ENCODE results near the gene OR1I1. TPM values are rescaled to one million over a fixed set of nuclear protein-coding genes. Genes with fewer than 3 reads are reported as not detected.
"Not testable (repeated sequence)": the region's sequence is repeated elsewhere in the genome, so short reads cannot be mapped to it uniquely, and the experiment has no call there.

OR1I1 gene, protein sequence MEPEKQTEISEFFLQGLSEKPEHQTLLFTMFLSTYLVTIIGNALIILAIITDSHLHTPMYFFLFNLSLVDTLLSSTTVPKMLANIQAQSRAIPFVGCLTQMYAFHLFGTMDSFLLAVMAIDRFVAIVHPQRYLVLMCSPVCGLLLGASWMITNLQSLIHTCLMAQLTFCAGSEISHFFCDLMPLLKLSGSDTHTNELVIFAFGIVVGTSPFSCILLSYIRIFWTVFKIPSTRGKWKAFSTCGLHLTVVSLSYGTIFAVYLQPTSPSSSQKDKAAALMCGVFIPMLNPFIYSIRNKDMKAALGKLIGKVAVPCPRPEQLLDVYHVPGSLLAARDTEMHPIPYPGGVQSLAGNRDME
- polyA plus RNA-seq (ENCODE audit: insufficient read length in 4 of 4) = under 1 TPM in 3 of 4 donors, not detected in 1; 0.03 to 0.14 (median 0.06) TPM

DNA sequence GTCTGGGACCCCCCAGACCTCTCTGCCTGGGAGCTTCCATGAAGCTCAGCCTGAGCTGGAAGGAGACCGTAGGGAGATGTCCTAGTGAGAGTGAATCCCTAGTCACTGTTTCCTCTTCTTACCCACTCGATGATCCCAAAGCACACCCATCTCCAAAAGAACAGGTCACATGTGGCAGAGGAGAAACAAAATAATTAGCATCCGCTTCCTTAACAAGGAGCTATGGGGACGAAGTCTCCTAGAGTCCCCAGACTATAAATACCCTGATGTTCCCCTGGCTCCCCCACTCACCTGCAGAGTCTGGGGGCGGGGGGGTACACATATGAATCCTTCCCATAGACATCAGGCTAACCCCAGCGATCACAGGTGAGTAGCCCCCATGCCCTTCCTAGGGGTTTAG lies at the start of gene OR1I1:
OR1I1 (plus strand) TSS at position 301 of the 400 bp plus-strand sequence. CDS start 4,855 bp downstream, outside the sequence.
- no peak for DNase-seq (ENCODE audit: low read depth in 4 of 4, low spot score in 3 of 4)

DNA sequence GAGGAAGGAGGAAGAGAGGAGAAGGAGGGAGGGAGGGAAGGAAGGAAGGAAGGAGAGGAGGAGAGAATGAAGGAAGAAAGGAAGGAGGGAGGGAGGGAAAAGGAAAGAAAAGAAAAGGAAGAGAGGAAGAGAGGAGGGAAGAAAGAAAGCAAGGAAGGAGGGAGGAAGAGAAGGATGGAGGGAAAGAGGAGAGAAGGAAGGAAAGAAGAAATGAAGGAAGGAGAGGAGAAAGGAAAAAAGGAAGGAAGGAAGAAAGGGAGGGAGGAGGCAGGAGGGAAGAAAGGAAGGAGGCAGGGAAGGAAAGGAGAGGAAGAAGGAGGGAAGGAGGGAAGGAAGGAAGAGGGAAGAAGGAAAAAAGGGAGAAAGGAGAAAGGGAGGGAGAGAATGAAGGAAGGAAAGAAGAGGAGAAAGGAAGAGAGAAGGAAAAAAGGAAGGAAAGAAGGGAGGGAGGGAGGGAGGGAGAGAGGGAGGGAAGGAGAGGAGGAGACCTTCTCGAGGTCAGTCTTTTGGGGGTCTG lies 46.2 kb upstream of the OR1I1 start:
- DNase-seq (ENCODE audit: low read depth in 4 of 4, low spot score in 3 of 4) = no peak

DNA sequence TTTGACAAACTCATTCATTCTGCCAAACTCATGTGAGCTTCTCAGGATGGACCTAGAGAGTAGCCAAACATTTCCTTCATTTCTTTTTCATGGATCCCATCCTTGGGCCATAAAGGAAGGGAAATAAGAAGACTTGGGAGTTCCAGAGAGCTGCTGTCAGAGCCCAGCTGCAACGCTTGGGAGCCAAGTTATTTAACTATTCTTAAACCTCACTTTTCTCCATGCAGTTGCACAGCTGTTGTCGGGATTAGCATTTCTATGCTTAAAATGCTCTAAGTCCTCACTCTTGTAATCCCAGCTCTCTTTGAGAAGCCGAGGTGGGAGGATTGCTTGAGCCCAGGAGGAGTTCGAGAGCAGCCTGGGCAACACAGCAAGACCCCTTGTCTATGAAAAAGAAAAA lies 44.4 kb upstream of the OR1I1 start:
- DNase-seq (ENCODE audit: low read depth in 4 of 4, low spot score in 3 of 4) = no peak

DNA sequence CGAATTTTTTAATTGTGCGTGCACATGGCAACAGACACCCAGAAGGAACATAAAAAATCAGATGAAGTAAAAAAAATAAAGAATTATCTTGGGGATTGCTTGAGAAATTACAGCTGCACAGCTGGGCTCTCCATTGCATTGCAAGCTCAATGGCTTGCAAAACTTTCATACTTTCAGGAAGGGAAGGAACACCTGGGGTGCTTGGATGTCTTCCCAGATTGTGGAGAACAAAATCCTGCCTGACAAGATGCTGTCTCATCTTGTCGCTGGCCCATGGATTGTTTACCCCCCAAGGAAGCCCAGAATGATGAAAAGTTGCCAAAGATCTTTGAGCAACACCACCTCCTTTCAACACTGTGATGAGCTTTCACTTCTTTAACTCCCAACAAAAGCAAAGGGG lies 43.7 kb upstream of the OR1I1 start:
- no peak for DNase-seq (ENCODE audit: low read depth in 4 of 4, low spot score in 3 of 4)

DNA sequence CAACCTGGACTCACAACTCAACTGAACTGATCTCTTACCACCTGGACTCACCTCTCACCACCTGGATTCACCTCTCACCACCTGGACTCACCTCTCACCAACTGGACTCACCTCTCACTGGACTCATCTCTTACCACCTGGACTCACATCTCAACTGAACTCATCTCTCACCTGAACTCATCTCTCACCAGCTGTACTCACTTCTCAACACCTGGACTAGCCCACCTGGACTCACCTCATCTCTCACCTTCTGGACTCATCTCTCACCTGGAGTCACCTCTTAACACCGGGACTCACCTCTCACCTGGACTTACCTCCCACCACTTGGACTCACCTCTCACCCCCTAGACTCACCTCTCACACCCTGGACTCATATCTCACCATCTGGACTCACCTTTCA lies 40.0 kb upstream of the OR1I1 start:
- no peak for DNase-seq (ENCODE audit: low read depth in 4 of 4, low spot score in 3 of 4)

DNA sequence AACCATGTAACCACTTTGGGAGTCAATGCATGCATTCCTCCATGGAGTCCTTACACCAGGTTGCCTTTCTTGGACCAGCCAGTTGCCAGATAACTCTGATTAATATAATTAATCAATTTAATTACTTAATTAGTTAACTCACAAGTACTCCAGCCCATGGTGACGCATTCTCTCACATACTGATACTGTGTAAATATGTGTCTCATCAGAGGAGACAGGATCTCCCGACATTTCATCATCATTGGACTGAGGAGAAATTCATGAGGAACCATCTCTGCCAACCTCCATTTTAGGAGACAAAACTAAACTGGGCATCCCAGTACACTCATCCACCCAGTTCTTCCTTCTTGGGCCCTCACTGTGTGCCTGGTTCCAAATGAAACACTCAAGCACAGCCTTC lies 39.2 kb upstream of the OR1I1 start:
- DNase-seq (ENCODE audit: low read depth in 4 of 4, low spot score in 3 of 4) = no peak

DNA sequence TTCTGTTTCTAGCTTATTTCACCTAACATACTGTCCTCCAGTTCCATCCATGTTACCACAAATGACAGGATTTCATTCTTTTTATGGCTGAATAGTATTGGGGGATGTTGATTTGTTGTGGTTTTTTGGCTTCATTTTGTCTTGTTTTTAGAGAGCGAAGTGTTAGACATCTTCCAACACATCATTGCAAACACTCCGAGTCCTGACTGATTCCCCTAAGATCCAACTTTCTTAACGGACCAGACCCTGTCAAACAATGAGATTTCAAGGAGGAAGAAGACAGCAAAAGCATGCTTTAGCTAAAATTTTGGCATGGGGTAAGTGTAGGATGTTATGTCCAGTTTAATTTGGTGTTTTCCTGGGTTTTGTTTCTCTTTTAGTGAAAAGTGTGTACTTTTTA lies 36.5 kb upstream of the OR1I1 start:
- no peak for DNase-seq (ENCODE audit: low read depth in 4 of 4, low spot score in 3 of 4)

DNA sequence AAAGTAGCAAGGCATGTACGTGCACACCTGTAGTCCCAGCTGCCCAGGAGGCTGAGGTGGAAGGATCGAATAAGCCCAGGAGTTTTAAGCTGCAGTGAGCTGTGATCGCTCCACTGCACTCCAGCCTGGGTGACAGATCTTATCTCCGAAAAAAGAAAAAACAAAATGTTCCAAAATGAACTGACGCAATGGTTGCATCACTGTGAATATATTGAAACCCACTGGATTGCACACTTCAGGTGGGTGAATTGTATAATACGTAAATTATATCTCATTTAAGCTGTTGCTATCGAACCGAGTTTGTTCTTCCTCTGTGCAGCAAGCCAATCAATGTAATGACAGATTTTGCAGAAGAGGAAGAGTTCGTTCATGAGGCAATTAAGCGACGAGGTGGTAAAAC lies 34.3 kb upstream of the OR1I1 start:
- no peak for DNase-seq (ENCODE audit: low read depth in 4 of 4, low spot score in 3 of 4)

DNA sequence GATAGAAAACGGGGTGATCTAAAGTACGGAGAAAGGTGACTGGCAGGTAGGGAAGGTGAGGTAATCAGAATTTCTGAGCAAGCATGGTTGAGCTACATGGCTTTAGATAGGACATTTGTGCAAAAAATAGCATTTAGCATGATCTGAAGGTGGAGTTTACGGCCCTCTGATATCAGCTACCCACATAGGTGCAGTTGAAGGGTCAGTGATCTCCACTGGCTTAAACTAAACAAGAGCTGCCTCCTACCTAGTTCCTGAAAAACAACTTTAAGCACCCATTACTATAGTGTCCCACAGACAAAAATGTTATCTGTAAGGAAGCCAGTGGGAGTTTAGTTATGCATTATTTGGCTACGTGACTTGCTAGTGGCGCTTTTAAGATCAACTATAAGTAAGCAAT lies 33.9 kb upstream of the OR1I1 start:
- DNase-seq (ENCODE audit: low read depth in 4 of 4, low spot score in 3 of 4) = no peak

DNA sequence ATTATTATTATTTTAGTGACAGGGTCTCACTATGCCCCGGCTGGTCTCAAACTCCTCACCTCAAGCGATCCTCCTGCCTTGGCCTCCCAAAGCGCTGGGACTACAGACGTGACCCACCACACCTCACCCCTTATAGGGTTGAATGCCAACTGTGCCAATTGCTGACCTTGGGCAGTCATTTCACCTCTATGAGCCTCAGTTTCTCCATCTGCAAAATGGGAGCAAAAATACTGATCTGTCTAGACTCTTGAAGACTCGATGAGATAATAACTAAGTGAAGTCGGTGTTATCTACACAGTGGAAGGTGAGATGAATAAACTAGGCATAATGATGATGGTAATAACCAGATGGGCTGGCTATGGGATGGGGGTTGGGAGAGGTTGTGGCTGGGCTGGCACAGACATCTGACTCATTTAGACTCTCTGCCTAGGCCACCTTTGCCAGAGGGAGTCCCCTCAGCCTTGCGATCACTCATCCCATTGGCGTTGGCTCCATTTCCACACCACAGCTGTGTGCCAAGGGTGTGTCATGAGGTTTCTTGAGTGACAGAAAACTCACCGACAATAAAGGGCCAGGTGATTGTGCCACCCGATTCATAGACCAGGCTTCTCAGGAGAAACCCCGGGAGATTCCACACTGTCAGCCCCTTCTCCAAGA lies 33.0 kb upstream of the OR1I1 start, which contains the start of gene CASP14:
CASP14 (plus strand) TSS at position 596 of the 657 bp plus-strand sequence. CDS start 2,772 bp downstream, outside the sequence.
- DNase-seq (ENCODE audit: low read depth in 4 of 4, low spot score in 3 of 4) = no peak

DNA sequence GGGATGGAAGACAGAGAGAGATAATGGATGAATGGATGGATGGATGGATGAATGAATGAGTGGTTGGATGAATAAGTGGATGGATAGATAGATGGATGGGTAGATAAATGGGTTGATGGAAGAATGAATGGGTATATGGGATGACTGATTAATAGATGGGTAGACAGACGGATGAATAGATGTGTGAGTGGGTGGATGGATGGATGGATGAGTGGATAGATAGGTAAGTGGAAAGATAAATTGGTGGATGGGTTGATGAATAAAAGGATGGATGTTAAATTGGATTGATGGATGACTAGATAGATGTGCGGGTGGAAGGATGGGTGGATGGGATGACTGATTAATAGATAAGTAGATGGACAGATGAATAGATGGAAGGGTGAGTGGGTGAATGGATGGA lies 31.4 kb upstream of the OR1I1 start:
- DNase-seq (ENCODE audit: low read depth in 4 of 4, low spot score in 3 of 4) = no peak

DNA sequence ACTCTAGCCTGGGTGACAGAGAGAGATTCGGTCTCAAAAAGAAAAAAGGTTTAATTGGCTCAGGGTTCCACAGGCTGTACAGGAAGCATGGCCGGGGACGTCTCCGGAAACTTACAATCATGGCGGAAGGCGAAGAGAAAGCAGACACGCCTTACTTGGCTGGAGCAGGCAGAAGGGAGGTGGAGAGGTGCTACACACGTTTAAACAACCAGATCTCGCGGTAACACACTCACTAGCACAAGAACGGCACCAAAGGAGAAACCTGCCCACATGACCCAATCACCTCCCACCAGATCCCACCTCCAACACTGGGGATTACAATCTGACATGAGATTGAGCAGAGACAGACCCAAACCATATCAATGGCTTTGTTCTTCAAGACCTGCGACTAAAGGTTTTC lies 20.0 kb upstream of the OR1I1 start:
- no peak for DNase-seq (ENCODE audit: low read depth in 4 of 4, low spot score in 3 of 4)

DNA sequence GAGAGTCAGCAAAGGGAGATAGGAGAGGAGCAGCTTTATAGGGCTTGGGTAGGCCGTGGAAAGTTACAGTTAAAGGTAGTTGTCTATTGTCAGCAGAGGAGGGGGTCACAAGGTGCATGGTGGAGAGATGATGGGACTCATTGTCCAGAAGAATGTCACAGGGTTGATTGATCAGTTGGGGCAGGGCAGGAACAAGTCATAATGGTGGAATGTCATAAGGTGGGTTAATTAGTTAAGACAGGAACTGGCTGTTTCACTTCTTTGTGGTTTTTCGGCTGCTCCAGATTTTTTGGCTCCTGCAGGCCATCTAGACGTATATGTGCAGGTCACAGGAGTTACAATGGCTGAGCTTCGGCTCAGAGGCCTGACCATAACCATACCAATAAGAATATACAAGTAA lies 11.6 kb upstream of the OR1I1 start:
- DNase-seq (ENCODE audit: low read depth in 4 of 4, low spot score in 3 of 4) = not testable (repeated sequence)

DNA sequence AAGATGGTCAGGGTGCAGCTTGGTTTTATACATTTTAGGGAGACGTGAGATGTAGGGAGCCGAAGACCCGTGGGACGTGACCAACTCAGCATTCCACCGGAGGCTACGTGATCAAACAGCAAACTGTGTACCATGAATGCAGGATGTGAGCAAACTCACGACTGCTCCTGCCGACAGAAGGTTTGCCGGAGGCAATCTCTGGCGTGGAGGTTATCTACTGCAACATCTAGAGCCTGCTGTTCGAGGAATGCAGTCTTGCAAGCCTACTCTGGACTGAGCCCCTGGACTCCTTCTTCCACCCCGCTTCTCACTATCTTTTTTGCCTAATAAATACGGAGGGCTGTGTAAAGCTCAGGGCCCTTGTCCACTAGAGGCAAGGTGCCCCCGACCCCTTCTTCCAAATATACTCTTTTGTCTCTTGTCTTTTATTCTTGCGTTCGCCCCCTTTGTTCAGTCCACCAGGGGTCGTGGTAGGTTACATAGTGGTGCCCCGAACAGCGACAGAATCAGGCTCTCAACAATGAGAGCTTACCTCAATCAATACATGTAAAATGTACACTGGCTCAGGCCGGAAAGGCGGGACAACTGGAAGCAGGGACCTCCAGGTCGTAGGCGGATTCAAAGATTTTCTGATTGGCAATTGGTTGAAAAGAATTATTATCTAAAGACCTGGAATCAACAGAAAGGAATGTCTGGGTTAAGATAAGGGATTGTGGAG lies 8.9 kb upstream of the OR1I1 start:
- DNase-seq (ENCODE audit: low read depth in 4 of 4, low spot score in 3 of 4) = no peak

DNA sequence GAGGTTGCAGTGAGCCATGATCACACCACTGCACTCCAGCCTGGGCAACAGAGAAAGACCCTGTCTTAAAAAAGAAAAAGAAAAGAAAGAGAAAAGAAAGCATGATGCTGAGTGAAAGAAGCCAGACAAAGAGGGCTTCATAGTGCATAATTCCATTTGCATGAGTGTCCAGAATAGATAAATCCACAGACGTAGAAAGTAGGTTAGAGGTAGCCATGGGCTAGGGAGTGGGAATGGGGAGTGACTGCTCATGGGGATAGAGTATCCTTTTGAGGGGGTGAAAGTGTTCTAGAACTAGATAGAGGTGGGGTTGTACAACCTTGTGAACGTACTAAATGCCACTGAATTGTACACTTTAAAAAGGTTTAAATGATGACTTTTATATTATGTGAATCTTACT lies 7.6 kb upstream of the OR1I1 start:
- no peak for DNase-seq (ENCODE audit: low read depth in 4 of 4, low spot score in 3 of 4)

DNA sequence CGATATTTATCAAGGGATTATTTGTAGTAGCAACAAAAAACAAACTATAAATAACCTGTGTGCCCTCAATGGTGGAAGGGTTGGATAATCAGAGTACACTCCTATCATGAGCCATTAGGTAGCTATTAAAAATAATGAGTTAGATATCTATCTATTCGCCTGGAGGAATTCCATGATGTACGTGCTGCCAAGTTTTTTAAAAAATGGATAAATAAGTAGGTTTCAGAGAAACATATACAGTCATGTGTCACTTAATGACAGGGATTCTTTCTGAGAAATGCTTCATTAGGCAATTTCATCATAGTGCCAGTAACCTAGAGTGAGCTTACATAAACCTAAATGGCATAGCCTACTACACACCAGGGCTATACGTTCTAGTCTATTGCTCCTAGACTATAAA lies 6.2 kb upstream of the OR1I1 start:
- no peak for DNase-seq (ENCODE audit: low read depth in 4 of 4, low spot score in 3 of 4)

DNA sequence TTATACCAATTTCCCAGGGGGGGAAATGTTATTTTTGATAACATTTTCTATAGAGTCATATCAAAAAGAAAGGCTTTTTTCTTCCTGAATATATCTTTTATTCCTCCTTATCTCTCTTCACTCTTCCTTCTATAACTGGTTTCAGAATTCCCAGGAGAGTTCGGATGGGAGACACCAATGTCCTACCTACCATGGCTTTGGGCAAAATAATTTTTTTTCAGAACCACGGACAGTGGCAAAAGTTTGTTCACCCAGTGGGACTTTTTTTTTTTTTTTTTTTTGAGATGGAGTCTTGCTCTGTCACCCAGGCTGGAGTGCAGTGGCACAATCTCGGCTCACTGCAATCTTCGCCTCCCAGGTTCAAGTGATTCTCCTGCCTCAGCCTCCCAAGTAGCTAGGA lies 2.0 kb upstream of the OR1I1 start:
- not testable (repeated sequence) for DNase-seq (ENCODE audit: low read depth in 4 of 4, low spot score in 3 of 4)

DNA sequence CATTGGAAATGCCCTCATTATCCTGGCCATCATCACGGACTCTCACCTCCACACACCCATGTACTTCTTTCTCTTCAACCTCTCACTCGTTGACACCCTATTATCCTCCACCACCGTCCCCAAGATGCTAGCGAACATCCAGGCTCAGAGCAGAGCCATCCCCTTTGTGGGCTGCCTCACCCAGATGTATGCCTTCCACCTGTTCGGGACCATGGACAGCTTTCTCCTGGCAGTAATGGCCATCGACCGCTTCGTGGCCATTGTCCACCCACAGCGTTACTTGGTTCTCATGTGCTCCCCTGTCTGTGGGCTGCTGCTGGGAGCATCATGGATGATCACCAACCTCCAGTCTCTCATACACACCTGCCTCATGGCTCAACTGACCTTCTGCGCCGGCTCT lies 5.2 kb downstream of the OR1I1 start:
- no peak for DNase-seq (ENCODE audit: low read depth in 4 of 4, low spot score in 3 of 4)

DNA sequence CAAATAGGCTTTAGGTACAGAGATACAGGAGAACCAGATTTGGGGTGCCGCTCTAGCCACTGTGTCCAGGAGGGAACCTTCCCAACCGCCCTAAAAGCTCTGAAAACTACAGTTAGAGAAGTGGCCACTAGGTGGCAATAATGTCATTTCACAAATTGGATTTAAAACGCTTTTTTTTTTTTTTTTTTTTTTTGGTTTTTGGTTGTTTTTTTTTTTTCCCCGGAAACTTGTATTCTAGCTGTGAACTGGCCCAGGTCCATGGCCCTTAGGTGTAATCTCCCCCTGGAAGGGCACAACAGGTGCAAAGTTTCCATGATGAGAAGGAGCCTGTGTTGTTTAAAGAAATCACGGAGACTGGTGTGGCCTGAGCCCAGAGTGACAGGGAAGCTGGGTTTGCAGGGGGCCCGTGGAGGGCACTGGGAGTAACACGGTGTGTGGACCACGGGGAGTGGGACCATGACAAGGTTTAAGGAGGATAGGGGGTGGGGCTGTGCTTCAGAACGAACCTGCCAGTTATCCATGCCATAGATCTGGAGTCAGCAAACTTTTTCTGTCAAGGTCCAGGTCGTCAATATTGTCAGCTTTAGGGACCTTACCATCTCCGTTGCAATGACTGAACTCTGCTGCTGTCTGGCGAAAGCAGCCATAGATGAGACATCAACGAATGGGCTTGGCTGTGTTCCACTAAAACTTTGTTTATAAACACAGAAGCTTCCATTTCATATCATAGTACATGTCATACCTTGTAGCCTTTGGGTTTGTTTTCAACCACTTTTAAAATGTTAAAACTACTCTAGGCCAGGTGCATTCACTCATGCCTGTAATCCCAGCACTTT lies 10.1 kb downstream of the OR1I1 start:
- DNase-seq (ENCODE audit: low read depth in 4 of 4, low spot score in 3 of 4) = peak; percentile 33 to 67 (median 60)

DNA sequence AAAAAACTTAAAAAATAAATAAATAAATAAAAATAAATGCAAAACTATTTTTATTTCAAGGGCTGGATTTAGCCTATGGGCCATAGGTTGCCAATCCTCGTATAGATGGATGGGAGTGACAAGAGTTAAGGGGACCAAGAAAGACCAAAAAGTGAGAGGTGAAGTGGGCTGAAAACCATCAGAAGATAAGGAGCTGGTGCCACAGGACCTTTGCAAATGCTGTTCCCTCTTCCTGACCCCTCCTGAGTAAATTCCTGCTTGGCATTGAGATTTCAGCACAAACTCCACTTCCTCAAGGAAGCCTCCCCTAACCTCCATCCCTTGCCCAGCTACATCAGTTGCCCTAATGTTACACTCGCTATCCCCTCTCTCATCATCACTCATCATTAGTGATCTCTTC lies 11.0 kb downstream of the OR1I1 start:
- no peak for DNase-seq (ENCODE audit: low read depth in 4 of 4, low spot score in 3 of 4)

Data from left renal pelvis (tissue), 4 donors.